GM18517 (cell line): ENCODE measurements around the gene ROPN1L.
"Not testable (repeated sequence)": the region's sequence is repeated elsewhere in the genome, so short reads cannot be mapped to it uniquely, and the experiment has no call there.

ENCODE experiments used
- ATAC-seq: cut with Tn5 transposase; IDR thresholded peaks from one replicate; pipeline ENCODE4 v1.9.1; 2021; ENCODE audit warnings: mild to moderate bottlenecking, moderate library complexity; ENCODE audit not compliant: unreplicated experiment

Gene ROPN1L

DNA sequence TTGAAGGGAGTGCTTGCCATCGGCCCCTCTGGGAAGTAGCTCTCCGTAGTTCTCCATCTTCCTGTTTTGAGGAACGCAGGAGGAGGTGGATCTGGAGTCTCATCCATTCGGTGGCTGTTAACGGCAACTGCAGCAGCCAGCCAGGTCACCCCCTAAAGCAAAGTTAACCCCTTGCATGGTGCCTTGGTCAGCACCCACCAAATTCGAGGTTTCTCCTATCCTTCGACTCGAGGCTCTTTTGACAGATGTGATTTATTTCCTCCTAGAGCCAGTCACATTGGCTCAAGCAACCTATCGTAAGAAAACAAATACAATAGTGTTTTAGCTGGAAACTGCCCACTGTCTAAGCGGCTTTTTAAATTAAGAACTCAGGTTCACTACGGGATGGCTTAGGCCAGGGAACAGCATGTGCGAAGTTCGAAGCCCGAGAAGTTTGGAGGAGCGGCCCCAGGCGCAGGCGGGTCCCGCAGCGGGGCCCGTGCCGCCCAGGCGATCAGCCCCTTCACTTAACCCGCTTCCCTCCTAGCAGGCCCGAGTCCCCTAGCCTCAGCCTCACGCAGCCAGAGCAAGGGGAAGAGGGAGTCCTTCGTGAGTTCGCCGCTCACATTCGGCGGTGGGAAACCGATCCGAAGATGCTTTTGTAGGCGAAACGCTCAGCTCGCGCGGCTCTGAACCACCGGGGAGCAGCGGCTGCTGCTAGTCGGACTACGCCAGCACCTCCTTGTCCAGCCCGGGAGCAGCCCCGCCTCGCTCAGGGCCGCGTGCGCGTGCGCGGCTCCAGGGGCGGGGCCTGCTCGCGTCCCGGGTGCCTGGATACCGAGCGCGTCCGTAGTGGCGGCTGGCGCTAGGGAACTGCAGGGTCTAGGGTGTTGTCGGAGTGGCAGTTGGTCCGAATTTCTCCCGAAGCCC, at the start of gene ROPN1L:
Gene ROPN1L (plus strand): TSS at position 797 of the 909 bp plus-strand sequence. CDS start 289 bp downstream, outside the sequence.
- peak; percentile 91 for ATAC-seq

DNA sequence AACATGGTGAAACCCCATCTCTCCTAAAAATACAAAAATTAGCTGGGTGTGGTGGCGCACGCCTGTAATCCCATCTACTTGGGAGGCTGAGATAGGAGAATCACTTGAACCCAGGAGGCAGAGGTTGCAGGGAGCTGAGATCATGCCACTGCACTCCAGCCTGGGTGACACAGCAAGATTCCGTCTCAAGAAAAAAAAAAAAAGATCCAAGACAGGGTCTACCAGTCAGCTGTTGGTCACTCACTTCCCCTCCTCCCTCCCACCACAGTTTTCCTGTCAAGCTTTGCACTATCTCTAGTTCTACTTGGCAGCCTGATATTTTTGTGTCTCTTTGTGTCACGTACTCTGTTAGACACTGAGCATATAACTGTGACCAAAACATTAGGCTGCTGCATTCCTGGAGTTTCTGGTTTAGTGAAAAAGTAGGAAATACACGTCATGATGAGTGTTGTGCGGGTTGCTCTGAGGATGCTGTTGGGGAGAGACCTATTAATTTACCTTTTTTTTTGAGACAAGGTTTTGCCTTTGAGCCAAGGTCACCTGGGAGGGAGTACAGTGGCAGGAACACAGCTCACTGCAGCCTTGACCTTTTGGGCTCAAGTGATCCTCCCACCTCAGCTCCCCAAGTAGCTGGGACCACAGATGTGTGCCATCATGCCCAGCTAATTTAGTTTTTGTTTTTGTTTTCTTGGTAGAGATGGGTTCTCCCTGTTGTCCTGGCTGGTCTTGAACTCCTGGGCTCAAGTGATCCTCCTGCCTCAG, 48.9 kb upstream of the ROPN1L start:
- not testable (repeated sequence) for ATAC-seq

DNA sequence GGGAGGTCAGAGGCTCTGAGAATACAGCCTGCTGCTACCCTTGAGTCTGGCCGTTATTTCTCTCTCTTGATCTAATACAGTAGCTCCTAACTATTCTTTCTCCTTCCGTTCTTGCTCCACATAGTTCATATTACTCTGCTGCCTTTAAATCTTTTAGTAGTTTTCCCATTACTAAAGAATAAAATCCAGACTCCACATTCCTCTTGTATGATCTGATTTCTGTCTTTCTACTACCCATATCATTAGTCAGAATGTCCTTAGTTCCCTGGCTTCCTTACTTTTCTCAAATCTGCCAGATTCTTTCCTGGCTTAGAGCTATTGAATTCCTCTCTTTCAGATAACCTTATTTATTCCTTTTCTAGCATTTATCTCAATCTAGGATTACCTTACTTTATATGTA, 48.2 kb upstream of the ROPN1L start:
- ATAC-seq = no peak

DNA sequence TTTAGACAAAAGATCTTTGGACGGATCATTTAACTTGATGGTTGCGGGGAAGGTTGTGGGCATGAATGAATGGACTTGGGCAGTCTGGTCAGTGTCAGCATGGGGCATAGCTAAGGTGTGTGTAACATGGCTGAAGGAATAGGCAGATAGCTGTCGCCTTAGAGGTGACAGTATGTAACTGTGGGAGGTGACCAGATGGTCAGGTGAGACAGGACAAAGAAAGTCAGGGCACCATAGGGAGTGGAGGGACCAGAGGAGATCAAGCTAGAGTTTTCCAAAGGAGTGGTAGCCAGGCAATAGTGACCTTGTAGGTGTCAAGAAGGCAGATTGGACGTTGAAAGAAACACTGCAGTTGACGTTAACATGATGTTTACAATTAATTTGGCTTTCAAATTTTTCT, 45.1 kb upstream of the ROPN1L start:
- ATAC-seq = no peak

DNA sequence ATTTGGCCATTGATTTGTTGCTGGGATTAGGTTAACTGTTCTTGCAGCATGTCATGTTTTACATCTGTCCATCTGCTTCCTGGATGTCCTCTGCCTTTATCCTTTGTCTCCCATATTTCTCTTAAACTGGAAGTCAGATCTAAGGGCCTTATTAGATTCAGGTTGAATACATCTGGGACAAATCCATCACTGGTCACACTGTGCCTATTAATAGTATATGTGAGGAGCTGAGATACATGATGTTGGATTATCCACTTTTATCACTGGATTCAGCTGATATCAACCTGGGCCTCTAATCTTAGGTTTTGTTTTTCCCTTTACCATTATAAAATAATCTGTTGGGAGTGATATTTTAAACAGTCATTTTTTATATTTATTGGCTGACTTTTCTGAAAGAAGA, 41.8 kb upstream of the ROPN1L start:
- ATAC-seq = no peak

DNA sequence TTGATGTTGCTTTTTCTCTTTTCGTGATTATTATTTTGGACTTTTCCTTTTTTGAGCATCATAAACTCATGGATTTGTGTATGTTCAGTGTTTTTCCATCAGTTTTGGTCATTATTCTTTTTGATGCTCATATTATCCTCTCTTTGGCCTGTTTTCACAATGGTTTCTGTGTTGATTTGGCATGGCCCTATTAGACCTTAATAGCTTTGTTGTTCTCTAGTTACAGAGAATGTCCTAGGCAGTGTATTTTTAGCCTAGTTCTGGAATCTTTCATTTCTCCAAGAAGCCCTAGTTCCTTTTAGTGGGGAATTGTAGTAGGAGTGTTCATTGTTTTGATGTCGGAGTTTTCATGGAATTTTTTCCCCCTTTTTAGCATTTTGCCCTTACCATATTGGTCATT, 41.3 kb upstream of the ROPN1L start:
- no peak for ATAC-seq

DNA sequence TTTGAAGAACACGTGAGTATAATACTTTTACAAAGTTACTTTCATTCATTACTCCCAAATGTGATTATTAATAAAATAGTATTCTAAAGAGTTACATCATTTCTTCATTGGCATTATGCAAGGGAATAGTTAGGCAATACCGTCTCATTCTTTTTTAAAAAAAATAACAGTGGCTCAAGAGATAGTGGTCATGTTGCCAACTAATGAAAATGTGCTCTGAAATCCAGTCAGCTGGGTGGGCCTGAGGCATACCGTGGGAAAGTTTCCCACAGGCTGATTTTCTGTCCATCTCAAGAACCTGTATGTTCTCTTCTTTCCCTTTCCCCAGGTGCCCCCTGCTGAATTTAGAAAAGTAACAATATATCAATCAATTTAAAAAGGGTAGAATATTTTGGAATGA, 40.8 kb upstream of the ROPN1L start:
- ATAC-seq = no peak

DNA sequence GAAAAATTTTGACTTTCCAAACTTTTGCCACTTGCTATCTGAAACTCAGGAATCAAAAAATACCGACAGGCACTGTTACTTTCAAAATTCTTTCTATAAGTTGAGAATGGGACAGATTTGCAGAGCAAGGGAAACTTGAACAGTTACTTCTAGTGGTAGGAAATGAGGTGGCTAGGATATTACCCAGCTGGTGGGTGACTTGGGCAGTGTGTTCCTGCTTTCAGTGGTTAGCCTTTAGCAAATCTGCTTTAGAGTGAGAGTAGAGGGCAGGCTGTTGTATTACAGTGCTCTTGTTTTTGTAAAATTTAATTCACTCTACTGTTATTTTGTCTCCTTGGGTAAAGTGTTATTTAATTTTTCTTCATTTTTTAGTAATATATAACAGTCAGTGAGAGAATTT, 40.2 kb upstream of the ROPN1L start:
- ATAC-seq = peak; percentile 80

DNA sequence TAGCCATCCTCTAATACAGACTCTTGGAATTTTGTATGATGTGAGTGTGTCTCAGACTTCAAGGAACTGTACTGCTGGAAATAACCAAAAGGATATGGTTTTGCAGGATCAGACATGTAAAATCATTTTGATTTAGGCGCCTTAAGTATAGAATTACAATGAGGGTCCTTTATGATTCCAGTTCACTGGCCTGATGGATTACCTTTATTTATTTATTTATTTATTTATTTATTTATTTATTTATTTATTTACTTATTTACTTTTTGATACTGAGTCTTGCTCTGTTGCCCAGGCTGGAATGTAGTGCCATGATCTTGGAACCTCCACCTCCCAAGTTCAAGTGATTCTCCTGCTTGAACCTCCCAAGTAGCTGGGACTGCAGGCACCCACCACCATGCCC, 37.9 kb upstream of the ROPN1L start:
- ATAC-seq = no peak

DNA sequence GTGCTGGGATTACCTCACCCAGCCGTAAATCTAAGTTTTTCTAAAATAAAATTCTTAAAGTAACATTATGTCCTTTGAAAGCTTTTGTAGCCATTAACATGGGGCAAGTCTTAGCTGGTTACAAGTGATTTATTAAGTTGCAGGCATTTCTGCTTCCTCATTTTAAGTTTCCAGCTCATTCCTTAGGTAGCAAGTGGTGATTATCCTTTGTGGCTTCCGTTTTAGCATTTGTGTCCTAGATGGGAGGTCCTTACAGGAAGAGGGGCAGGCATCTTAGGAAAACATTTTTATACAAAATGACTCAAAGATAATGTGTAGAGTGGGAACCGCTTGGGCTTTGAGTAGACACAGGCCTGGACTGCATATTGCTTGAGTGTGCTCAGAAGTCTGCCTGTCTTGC, 35.0 kb upstream of the ROPN1L start:
- no peak for ATAC-seq

DNA sequence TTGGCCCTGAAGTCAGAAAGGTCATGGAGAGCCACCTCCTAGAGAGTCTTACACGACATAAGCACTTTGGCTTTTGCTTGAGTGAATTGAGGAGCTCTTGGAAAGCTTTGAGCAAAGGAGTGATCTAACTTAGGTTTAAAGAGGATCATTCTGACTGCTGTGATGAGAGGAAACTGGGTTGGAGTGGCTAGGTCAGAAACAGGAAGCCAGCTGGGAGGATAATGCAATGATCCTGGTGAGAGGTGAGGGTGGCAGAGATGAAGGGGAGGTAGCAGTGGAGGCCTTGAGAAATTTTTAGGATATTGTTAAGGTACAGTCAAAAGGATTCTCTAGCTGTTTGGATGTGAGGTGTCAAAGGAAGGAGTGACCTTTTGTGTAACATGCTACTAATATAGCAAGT, 32.2 kb upstream of the ROPN1L start:
- no peak for ATAC-seq

DNA sequence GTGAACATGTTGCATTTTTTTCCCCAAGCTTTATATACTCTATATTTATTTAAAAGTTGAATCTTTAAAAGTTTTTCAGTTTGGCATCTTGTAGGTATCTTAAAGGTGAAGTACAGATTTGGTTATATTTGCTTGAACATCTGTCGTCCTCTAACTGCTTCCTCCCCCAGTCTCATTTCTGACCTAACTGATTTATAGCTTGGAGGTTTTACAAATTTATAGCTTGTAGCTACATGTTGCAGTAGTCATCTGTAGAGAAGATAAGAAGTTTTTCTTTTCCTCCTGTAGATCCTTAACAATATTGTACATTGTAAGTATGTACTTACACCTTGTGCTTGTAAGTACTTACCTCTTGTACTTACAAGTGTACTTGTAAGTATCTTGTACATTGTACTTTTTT, 31.0 kb upstream of the ROPN1L start:
- ATAC-seq = no peak

DNA sequence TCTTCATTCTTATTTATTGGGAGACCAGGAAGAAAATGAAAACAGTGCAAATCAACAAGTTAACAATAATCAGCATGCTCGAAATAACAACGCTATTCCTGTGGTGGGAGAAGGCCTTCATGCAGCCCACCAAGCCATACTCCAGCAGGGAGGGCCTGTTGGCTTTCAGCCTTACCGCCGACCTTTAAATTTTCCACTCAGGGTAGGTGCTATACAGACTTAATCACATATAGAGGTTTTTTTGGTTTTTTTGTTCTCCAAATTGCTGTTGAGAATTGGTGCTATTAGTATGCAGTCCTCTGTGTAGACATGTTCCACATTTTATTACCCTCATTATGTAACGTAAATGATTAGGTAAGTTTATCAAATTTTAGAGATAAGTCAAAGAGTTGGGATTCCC, 30.3 kb upstream of the ROPN1L start:
- ATAC-seq = no peak

DNA sequence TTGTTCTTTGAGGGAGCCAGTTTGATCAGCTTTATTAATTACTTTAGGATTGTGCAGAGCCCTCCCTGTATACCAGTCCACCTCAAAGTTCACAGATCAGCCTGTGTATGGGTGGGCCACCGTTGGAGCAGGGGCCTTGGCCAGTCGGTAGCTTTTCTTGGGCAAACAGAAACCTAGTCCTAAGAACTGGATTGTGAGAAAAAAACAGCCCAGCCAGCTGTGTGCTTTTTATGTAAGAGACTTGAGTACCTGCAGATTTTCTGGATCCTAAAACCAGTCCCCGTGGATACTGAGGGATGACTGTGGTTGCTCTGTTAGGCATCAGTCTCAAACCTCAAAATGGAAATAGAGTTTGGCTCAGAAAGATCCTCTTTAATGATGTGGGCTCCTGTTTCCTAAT, 24.8 kb upstream of the ROPN1L start:
- no peak for ATAC-seq

DNA sequence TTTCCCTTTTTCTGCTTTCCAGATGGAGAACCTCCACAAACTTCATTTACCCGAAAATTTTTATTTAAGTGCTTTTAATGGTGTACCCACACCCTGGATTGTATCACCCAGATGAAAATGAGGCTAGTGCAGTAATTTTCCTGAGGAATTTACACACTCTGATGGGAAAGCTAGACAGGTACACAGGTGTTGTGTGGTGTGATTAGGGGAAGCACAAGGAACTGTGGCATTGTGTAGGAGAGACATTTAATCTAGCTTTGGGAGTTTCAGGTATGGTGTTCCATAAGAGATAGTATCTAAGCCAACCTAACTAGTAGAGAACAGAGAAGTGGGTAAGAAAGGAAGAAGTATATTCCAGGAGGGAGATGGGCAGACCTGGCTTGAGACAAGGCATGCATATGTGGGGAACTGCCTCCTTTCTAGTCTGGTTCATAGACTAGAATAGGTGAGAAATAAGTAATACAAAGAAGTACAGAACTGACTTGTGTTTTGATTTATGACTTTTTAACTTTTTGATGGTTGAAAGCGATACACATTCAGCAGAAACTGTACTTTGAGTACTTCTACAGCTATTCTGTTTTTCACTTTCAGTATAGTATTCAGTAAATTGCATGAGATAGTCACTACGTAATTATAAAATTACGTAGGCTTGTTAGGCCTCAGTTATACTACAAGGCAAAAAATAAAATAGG, 22.9 kb upstream of the ROPN1L start:
- ATAC-seq = peak; percentile 55

DNA sequence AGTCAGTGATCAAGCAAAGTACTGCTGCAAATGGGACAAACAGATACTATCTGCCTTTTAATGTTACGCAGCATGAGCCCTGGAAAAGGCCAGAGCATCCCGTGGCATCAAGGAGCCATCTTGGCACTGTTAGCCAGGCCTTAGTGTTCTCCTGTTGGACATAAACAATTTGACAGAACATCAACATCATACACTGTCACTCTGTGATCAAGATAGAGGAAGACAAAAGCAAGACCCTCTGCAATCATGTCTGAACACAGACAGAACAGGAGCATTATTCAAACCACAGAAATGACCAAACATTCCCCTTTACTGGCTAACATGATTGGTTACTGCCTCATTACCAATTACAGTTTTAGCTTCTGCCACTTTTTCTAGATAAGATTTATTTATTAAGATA, 21.2 kb upstream of the ROPN1L start:
- ATAC-seq = no peak

DNA sequence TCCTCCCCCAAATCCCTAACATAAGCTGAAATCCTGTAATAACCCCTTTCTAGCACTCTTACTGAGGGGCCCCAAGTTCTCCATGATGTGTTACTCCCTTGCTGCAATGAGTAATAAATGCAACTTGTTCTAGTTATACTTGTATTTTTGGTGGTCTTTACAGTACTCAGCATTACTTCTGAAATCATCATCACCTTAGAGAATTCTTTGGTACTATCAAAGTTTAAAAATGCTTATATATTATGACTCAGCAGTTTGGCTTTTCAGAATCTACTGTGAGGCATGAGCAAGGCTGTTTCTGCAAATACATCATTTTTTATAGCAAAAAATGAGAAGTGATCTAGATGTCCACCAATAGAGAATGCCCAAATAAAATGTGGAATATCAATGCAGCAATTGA, 20.7 kb upstream of the ROPN1L start:
- no peak for ATAC-seq

DNA sequence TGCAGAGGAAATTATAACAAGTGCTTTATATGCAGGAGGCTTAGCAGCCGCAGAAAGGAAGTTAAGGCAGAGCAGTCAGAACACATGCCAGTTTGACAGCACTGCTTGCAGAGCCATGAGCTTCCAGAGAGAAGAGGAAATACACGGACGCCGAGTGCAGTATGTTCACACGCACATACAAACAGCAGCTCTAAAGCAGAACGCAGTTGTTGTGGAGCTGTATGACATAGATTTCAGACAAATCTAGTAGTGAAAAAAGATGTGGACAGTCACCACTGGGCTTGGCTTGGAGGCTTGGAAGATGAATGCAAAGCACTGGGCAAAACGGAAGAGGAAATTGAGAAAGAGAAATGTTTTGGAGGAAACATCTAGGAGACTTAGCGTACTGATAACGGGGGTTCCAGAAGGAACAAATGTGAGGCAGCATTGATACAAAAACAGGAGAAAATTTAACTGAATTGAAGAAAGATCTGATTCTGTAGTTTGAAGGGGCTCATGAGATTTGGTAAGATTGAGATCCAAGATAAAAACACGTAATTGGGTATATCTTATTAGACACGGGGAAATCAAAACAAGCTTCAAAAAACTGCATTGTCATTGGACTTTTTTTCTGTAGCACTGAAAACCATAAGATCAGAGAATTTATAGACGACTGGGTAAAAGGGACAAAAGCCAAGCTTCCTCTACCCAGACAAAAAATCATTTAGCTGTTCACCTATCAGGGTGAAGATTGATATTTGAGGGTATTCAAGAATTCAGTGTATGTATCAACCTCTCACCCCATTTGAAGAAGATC, 19.6 kb upstream of the ROPN1L start:
- ATAC-seq = no peak

DNA sequence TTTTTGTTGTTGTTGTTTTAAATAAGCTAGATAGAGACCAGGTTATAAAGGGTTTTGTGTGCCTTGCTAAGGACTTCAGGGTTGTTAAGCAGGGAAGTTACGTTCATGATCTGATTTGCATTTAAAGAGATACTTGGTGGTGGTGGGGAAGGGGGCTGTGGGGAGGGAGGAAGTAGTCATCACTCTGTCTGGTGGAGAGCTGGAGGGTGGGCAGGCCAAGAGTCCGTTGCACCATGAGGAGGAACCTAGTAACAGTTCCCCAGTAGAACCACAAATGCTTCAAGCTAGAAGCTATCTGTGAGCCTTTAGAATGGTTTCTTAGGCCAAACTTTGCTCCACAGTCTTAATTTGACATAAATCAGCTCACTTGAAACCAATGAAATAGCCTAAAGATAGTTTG, 18.7 kb upstream of the ROPN1L start:
- ATAC-seq = no peak

DNA sequence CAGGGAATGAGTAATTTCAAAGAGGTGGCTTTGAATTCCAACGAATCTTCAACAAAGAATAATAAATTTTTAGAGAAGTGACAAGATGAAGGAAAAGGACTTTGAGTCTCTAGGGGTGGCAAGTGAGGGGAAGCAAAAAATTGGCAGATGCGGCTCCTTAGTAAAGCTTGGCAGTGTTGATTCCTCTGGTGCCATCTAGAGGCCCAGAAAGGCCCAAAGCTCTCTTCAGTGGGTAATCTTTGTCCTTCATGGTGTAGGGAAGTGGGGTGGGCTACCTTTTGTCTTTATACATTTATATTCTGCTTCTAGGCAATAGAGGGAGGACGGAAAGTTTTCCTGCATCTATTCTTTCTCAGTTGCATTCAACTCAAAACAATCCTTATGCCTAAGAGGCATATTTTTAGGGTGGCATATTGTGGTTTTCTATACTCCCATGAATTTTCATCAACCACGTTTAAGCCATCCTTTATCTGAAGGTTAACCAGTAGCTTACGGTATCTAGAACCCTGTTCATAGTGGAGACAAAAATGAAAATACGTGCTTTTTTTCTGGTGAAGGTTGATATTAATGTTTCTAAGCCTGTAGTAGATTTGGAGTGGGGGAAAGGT, 17.5 kb upstream of the ROPN1L start:
- ATAC-seq = no peak
